ACC112 (cell line): Measurements from ENCODE around the gene CPAMD8.

Source experiments
- H2AFZ ChIP-seq: fragments of 200-600 bp; sonication (generic); one replicate; pipeline ENCODE4 v1.6.0; 2017; ENCODE audit warnings: antibody characterized with exemption, low read length; ENCODE audit not compliant: unreplicated experiment
- H3K27ac ChIP-seq: fragments of 200-600 bp; sonication (generic); 2 replicates; pipeline ENCODE4 v1.5.1; 2014; ENCODE audit warnings: low read depth, mild to moderate bottlenecking, antibody characterized with exemption, low read length, moderate library complexity
- H3K27me3 ChIP-seq: fragments of 200-600 bp; sonication (generic); 2 replicates; pipeline ENCODE4 v1.6.1; 2014; ENCODE audit warnings: mild to moderate bottlenecking, antibody characterized with exemption, low read length, moderate library complexity, mixed read lengths; ENCODE audit not compliant: insufficient read depth
- H3K36me3 ChIP-seq: fragments of 200-600 bp; sonication (generic); 2 replicates; pipeline ENCODE4 v1.6.1; 2016; ENCODE audit warnings: mild to moderate bottlenecking, antibody characterized with exemption, low read length, moderate library complexity, mixed read lengths; ENCODE audit not compliant: insufficient read depth
- H3K4me1 ChIP-seq: fragments of 200-600 bp; sonication (generic); one replicate; pipeline ENCODE4 v1.6.1; 2016; ENCODE audit warnings: low read length, mixed read lengths; ENCODE audit not compliant: insufficient read depth, unreplicated experiment, control insufficient read depth
- H3K4me3 ChIP-seq: fragments of 200-600 bp; sonication (generic); 2 replicates; pipeline ENCODE4 v1.5.1; 2014; ENCODE audit warnings: mild to moderate bottlenecking, low read depth, low read length
- H3K79me2 ChIP-seq: fragments of 200-600 bp; sonication (generic); one replicate; pipeline ENCODE4 v1.6.0; 2016; ENCODE audit warnings: low read length; ENCODE audit not compliant: control insufficient read depth, unreplicated experiment, insufficient read depth

The CPAMD8 gene

DNA sequence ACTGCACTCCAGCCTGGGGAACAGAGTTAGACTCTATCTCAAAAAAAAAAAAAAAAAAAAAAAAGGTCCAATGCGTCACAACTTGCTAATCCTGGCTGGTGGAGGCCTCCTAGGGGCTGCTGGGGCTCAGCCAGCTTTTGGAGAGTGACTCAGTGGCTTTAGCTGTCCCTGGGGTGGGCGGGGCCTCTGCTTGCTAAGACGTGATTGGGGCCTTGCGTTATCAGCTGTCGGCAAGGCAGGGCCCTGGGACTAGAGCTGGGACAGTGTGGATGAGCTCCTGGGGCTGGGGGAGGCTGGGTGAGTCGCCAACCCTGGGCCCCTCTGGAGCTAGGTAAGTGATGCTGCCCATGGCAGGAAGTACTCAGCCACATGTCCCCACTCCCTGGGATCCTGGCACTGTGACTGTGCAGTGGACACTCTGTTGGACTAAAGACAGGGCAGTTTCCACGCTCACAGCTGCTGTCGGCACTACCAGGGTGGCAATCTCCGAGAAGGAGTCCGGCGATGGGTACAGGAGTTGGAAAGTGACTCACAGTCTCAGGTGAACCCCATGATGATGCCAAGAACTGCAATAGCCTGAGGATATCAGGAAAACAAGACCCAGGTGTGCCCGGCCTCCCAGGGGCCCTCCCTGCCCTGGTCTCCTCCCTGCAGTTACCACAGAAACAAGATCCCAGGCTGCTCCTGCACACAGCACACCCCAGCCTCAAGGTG is 105.6 kb downstream of the CPAMD8 start:
- Histone ChIP-seq H3K36me3 (no peaks in the 10 kb centered on the region), H3K79me2 (no peaks in the 10 kb centered on the region), H3K27ac (no peak overlapping the region), H3K4me3 (no peak overlapping the region), H3K27me3 (no peaks in the 10 kb centered on the region), H3K4me1 (peaks cover 3% of the 10 kb centered on the region), H2AFZ (no peak overlapping the region)

DNA sequence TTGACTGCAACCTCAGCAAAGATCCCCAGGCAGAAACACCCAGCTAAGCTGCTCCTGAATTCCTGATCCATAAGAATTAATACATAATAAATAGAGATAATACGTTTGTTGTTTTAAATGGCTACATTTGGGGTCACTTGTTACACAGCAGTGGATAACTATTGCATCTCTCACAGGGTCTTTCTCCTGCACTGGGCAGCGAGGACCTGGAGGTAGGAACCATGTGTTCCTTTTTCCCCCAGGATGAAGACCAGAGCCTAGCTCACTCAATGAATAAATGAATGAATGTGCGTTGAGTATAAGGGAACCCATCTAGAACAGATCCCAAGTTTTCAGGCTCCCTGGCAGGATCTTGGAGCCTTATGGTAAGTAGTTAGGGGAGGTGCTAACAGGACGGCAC is 107.1 kb downstream of the CPAMD8 start:
- Histone ChIP-seq H3K27me3 (peaks cover 7% of the 10 kb centered on the region; the same call in 1 of the 2 replicates), H3K36me3 (no peaks in the 10 kb centered on the region), H3K4me3 (no peak overlapping the region), H2AFZ (no peak overlapping the region), H3K4me1 (peaks cover 3% of the 10 kb centered on the region), H3K27ac (no peak overlapping the region), H3K79me2 (no peaks in the 10 kb centered on the region)

DNA sequence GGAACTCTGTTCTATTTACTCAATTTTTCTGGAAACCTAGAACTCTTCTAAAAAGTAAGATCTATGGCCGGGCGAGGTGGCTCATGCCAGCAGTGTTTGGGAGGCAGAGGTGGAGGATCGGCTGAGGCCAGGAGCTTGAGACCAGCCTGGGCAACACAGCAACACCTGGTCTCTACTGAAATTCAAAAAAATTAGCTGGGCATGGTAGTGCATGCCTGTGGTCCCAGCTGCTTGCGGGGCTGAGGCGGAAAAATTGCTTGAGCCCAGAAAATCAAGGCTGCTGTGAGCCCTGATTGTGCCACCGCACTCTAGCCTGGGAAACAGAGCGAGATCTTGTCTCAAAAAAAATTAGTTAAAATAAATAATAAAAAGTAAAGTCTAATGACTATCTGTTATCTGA is 109.2 kb downstream of the CPAMD8 start:
- Histone ChIP-seq H3K27ac (no peak overlapping the region), H3K4me3 (no peak overlapping the region), H3K79me2 (no peaks in the 10 kb centered on the region), H3K4me1 (peaks cover 3% of the 10 kb centered on the region), H3K36me3 (no peaks in the 10 kb centered on the region), H2AFZ (no peak overlapping the region), H3K27me3 (peaks cover 7% of the 10 kb centered on the region; the same call in 1 of the 2 replicates)

DNA sequence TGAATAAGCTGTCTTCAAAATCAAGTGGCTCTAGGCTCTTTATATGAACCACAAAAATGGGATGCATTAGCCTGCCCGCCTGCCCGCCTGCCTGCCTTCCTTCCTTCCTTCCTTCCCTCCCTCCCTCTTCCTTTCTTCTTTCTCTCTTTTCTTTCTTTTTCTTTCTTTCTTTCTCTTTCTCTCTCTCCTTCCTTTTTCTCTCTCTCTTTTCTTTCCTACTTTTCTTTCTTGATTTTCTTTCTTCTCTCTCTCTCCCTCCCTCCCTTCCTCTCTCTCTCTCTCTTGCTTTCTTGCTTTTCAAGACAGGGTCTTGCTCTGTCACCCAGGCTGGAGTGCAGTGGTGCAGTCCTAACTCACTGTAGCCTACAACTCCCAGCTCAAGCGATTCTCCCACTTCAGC is 110.9 kb downstream of the CPAMD8 start:
- H3K4me3 ChIP-seq: no peak overlapping the region
- no peaks in the 10 kb centered on the region for H3K4me1 ChIP-seq
- H3K36me3 ChIP-seq: no peaks in the 10 kb centered on the region
- H3K79me2 ChIP-seq: no peaks in the 10 kb centered on the region
- H2AFZ ChIP-seq: no peak overlapping the region
- H3K27ac ChIP-seq: no peak overlapping the region
- peaks cover 7% of the 10 kb centered on the region; the same call in 1 of the 2 replicates for H3K27me3 ChIP-seq

DNA sequence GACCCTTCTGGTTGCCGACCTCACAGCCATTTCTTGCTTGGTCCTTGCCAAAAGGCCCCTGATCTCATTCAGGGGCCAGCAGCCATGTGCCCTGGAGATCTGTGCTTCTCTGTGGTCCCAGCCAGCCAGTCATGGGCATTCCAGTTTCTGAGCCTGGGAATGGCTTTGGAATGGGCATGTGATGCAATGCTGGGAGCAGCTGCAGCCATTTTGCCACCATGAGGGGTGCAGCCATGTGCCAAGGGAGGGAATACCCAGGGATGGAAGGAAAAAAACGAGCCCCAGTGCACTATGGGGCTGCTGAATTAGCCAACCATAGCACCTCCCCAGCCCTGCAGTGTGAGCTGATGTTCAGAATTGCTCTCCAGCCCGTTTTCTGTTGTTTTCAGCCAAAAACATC is 111.5 kb downstream of the CPAMD8 start:
- Histone ChIP-seq H3K4me3 (no peak overlapping the region), H3K79me2 (no peaks in the 10 kb centered on the region), H3K4me1 (no peaks in the 10 kb centered on the region), H3K27ac (no peak overlapping the region), H3K27me3 (peaks cover 7% of the 10 kb centered on the region; the same call in 1 of the 2 replicates), H3K36me3 (no peaks in the 10 kb centered on the region), H2AFZ (no peak overlapping the region)

DNA sequence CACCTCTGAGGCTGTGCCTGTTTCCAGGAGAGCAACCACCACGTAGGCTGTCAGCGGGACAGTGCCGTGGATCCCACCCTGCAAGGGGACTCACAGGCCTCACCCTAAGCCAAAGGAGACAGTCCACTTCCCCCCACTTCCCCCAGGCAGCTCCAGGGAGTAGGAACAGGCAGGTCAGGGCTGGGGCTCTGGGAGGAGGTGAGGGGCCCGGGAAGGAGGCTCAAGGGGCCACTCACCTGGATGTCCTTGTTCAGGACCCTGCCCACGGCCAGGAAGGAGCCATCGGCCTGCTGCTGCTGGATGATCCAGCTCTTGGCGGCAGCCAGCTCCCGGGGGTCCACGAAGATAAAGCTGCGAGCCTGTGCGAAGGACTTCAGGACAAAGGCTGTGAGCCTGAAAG is 112.2 kb downstream of the CPAMD8 start:
- H3K27ac ChIP-seq: no peak overlapping the region
- H2AFZ ChIP-seq: no peak overlapping the region
- no peaks in the 10 kb centered on the region for H3K79me2 ChIP-seq
- H3K36me3 ChIP-seq: no peaks in the 10 kb centered on the region
- peaks cover 7% of the 10 kb centered on the region; the same call in 1 of the 2 replicates for H3K27me3 ChIP-seq
- no peaks in the 10 kb centered on the region for H3K4me1 ChIP-seq
- no peak overlapping the region for H3K4me3 ChIP-seq

DNA sequence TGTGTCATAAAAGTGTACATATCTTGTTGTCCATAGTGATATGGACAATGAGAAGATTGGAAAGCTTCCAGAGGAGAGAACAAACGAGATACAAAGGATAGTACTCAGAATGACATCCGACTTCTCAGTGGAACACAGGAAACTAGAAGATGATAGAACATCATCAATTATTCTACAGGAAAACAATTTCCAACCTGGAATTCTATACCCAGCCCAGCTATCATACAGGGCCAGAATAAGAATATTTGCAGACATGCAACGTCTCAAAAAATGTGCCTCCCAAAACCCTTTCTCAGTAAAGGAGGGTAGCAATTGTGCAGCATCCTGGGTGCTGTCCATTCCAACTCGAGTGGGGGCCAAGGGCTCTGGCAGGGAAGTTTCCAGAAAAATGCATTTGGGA is 113.8 kb downstream of the CPAMD8 start:
- no peak overlapping the region for H3K27ac ChIP-seq
- H3K4me3 ChIP-seq: no peak overlapping the region
- no peak overlapping the region for H2AFZ ChIP-seq
- H3K36me3 ChIP-seq: no peaks in the 10 kb centered on the region
- peaks cover 7% of the 10 kb centered on the region; the same call in 1 of the 2 replicates for H3K27me3 ChIP-seq
- no peaks in the 10 kb centered on the region for H3K4me1 ChIP-seq
- no peaks in the 10 kb centered on the region for H3K79me2 ChIP-seq

DNA sequence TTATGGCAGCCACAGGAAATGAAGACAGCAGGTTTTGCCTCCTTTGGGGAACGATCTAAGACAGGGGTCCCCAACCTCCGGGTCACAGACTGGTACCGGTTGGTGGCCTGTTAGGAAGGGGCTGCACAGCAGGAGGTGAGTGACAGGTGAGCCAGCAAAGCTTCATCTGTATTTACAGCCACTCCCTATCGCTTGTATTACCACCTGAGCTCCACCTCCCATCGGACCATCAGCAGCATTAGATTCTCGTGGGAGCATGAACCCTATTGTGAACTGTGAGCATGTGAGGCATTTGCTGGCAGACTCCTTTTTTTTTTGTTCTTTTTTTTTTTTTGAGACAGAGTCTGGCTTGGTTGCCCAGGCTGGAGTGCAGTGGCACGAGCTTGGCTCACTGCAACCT is 115.6 kb downstream of the CPAMD8 start:
- Histone ChIP-seq H3K36me3 (no peaks in the 10 kb centered on the region), H3K4me3 (no peak overlapping the region), H3K4me1 (no peaks in the 10 kb centered on the region), H3K27ac (no peak overlapping the region), H3K79me2 (no peaks in the 10 kb centered on the region), H3K27me3 (peaks cover 7% of the 10 kb centered on the region; the same call in 1 of the 2 replicates), H2AFZ (no peak overlapping the region)

DNA sequence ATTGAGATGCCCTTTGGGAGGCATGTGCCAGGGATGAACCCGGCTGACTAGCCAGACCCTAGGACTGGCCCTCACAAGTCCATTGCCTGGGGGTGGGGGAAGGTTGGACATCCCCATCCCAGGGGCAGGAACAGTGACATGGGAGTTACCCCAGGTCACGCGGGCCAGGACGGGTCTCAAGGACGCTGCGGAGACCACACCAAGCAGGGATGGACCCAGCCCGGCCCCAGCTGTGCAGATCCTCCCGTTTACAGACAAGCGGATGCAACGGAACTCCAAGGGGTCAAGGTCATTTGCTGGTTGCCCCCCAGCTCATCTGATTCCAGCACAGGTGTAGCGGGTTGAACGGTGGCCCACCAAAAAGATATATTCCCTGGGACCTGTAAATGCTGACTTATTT is 117.9 kb downstream of the CPAMD8 start:
- no peak overlapping the region for H3K27ac ChIP-seq
- H2AFZ ChIP-seq: no peak overlapping the region
- no peak overlapping the region for H3K4me3 ChIP-seq
- no peaks in the 10 kb centered on the region for H3K4me1 ChIP-seq
- no peaks in the 10 kb centered on the region for H3K27me3 ChIP-seq
- H3K36me3 ChIP-seq: no peaks in the 10 kb centered on the region
- H3K79me2 ChIP-seq: no peaks in the 10 kb centered on the region

DNA sequence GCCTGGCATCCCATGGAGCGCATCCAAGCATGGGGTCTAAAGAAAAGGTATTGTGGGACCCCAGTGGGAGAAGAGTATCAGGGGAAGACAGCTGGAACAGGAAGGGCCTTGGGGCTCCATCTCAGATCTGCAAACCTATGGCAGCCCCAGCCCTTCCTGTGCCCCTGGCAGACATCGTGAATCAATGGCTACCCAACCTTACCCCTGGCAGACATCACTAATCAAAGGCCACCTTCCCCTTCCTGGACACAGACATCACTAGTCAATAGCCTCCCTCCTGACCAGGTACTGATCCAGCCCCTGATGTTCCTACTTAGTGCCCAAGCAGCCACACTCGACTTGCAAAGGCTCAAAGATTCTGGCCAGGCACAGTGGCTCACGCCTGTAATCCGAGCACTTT is 122.0 kb downstream of the CPAMD8 start:
- Histone ChIP-seq H3K4me3 (no peak overlapping the region), H3K27ac (no peak overlapping the region), H3K27me3 (no peaks in the 10 kb centered on the region), H3K79me2 (no peaks in the 10 kb centered on the region), H3K4me1 (no peaks in the 10 kb centered on the region), H3K36me3 (no peaks in the 10 kb centered on the region), H2AFZ (no peak overlapping the region)

DNA sequence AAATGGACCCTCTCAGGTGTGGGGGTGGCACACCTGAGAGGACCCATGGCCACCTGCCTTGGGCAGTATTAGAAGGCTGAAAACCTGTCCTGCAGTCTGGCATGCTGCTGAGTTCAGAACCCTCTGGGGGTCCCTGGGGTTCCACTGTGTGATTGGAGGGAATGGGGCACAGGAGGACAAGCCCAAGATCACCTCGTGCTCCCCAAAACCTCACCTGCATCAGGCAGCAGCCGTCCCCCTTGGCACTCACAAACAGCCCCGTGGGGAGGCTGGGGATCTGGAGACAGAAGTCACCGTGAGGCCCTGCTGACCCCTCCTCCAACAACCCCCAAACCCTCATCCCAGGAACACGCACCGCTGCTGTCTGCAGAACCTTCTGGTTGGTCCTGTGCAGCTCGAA is 123.3 kb downstream of the CPAMD8 start:
- no peaks in the 10 kb centered on the region for H3K79me2 ChIP-seq
- H3K4me1 ChIP-seq: no peaks in the 10 kb centered on the region
- no peak overlapping the region for H2AFZ ChIP-seq
- H3K27ac ChIP-seq: no peak overlapping the region
- no peaks in the 10 kb centered on the region for H3K27me3 ChIP-seq
- H3K36me3 ChIP-seq: no peaks in the 10 kb centered on the region
- H3K4me3 ChIP-seq: no peak overlapping the region
